ENCODE results near the gene CTIF. TPM values are rescaled to one million over a fixed set of nuclear protein-coding genes. Genes with fewer than 3 reads are reported as not detected.

The CTIF gene
- total RNA-seq, 1 experiment from 2014 or later, result 3.7 TPM

- in situ Hi-C loops (cut with HindIII; ENCODE audit: low pct_unique_long_range_greater_than_20kb, low sequenced_read_pairs), result no loop called here
- no peak for DNase-seq (ENCODE audit: low read depth, low spot score)
Measured at GRCh38 chr18:48901145-48902022, 362.6 kb downstream of the CTIF start.

GRCh38 chr18:48902023-48902855, 363.4 kb downstream of the CTIF start:
- in situ Hi-C loops (cut with HindIII; ENCODE audit: low pct_unique_long_range_greater_than_20kb, low sequenced_read_pairs), result no loop called here
- no peak for DNase-seq (ENCODE audit: low read depth, low spot score)

GRCh38 chr18:48902856-48903601, 364.2 kb downstream of the CTIF start:
- in situ Hi-C loops (cut with HindIII; ENCODE audit: low pct_unique_long_range_greater_than_20kb, low sequenced_read_pairs), result no loop called here
- no peak for DNase-seq (ENCODE audit: low read depth, low spot score)

DNA sequence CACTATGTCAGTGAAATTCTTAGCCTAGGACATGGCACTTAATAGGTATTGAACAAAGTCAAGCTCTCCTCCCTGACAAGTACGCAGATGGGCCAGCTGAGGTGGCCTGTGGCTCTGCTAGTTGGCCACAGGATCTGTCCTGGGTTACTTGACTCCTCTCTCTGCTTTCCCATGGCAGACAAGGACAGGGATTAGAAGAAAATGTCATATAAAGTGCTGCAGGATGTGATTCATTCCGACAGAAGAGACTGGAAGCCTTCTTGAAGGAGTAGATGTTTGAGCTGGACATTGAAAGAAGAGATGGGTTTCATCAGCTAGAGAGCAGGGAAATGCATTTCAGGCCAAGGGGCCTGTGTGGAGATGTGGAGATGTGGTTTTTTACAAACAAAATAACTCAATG, 365.3 kb downstream of the CTIF start:
- DNase-seq (ENCODE audit: low read depth, low spot score), result no peak
- in situ Hi-C loops (cut with HindIII; ENCODE audit: low pct_unique_long_range_greater_than_20kb, low sequenced_read_pairs), result no loop called here

DNA sequence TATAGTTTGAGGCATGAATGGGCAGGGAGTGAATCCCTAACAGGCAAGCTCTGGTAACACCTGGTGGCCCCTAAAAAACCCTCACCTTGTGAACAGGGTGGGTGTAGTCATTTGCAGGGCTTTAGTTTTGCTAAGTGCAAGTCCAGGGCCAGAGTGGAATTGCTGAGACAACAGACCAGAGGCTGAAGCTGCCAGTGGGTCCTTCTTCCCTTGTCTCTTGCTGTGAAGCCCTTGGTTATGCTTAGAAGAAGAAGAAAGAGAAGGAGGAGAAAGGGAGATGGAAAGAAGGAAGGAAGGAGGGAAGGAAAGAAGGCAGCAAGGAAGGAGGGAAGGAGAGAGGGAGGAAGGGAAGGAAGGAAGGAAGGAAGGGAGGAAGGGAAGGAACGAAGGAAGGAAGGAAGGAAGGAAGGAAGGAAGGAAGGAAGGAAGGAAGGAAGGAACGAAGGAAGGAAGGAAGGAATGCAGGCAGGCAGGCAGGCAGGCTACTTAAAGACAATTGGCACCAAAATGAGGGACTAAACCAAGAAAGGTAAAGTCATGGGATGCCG, 366.1 kb downstream of the CTIF start:
- DNase-seq (ENCODE audit: low read depth, low spot score), result no peak
- in situ Hi-C loops (cut with HindIII; ENCODE audit: low pct_unique_long_range_greater_than_20kb, low sequenced_read_pairs), result no loop called here

DNA sequence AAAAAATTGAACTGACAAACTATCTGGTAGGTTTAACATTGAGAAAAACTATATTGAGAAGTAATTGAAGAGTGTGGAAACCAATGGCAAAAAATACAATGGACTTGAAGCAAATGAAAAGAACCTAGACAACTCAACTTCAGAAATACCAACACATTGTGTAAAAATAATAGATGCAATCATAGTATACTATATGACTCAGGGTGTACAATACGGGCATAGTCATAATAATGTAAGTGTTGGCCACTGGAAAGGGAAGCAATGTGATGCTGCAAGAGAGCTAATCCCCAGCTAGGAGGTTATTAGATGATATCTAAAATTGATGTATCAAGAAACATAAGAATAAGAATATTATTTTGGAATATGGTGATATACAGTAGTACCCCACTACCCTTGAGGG, 366.7 kb downstream of the CTIF start:
- in situ Hi-C loops (cut with HindIII; ENCODE audit: low pct_unique_long_range_greater_than_20kb, low sequenced_read_pairs), result no loop called here
- no peak for DNase-seq (ENCODE audit: low read depth, low spot score)

- in situ Hi-C loops (cut with HindIII; ENCODE audit: low pct_unique_long_range_greater_than_20kb, low sequenced_read_pairs), result no loop called here
- DNase-seq (ENCODE audit: low read depth, low spot score), result no peak
Measured at GRCh38 chr18:48908916-48909315, 370.1 kb downstream of the CTIF start.

DNA sequence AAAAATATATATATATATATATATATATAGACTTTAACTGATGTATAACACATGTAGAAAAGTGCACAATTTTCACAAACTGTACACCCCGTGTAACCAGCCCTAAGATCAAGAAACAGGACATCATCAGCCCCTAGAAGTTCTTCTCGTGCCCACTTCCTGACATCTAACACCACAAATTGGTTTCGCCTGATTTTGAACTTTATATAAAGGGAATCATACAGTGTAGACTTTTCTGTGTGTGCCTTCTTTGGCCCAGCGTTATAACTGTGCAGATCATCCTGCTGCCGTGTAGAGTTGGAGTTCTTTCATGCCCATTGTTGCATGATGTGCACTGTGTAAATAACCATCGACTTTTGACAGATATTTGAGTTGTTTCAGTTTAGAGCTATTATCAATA, 370.9 kb downstream of the CTIF start:
- DNase-seq (ENCODE audit: low read depth, low spot score), result no peak
- in situ Hi-C loops (cut with HindIII; ENCODE audit: low pct_unique_long_range_greater_than_20kb, low sequenced_read_pairs), result no loop called here

- in situ Hi-C loops (cut with HindIII; ENCODE audit: low pct_unique_long_range_greater_than_20kb, low sequenced_read_pairs), result no loop called here
- DNase-seq (ENCODE audit: low read depth, low spot score), result no peak
Measured at GRCh38 chr18:48910972-48911545, 372.2 kb downstream of the CTIF start.

Small RNA genes within 50 kb of the gene (small RNA-seq; reads per million reads assigned to genes)
- 0 reads per million in 2 experiments for gene MIR4743

Other genes starting within 250 kb of the CTIF start
- 0.16 TPM in 1 of 2 replicates, not detected in the other for gene ZBTB7C, start 129.6 kb upstream of the CTIF start, total RNA-seq (2014; rRNA removed; shearing (Covaris generic))